Neuronal stem cell (in vitro differentiated cells): Measurements from ENCODE around the gene ING1.

ENCODE experiments used
- DNase-seq: peaks from one replicate; pipeline ENCODE4 v3.0.0-alpha.2; 2013; ENCODE audit warnings: low spot score
- H2AFZ ChIP-seq: one replicate; pipeline ENCODE4 v1.6.1; 2013; ENCODE audit warnings: mild to moderate bottlenecking, low read length, inconsistent platforms
- H2AK5ac ChIP-seq: 2 replicates; pipeline ENCODE4 v1.6.1; 2013; ENCODE audit warnings: low read depth, mild to moderate bottlenecking, inconsistent platforms, low read length, moderate library complexity, mixed read lengths
- H2BK120ac ChIP-seq: 2 replicates; pipeline ENCODE4 v1.6.1; 2013; ENCODE audit warnings: low read depth, mild to moderate bottlenecking, inconsistent platforms, low read length, moderate library complexity, mixed read lengths
- H2BK12ac ChIP-seq: one replicate; pipeline ENCODE4 v1.6.1; 2013; ENCODE audit warnings: low read length, inconsistent platforms
- H2BK15ac ChIP-seq: 2 replicates; pipeline ENCODE4 v1.6.1; 2013; ENCODE audit warnings: mild to moderate bottlenecking, low read length, inconsistent platforms, mixed read lengths
- H2BK5ac ChIP-seq: one replicate; pipeline ENCODE4 v1.6.1; 2013; ENCODE audit warnings: inconsistent platforms, mild to moderate bottlenecking, low read length, moderate library complexity
- H3K14ac ChIP-seq: one replicate; pipeline ENCODE4 v1.6.1; 2013; ENCODE audit warnings: low read length, inconsistent platforms
- H3K18ac ChIP-seq: 2 replicates; pipeline ENCODE4 v1.6.1; 2013; ENCODE audit warnings: low read length, inconsistent platforms
- H3K23ac ChIP-seq: 2 replicates; pipeline ENCODE4 v1.6.1; 2013; ENCODE audit warnings: low read depth, mild to moderate bottlenecking, mixed read lengths, low read length, inconsistent platforms; ENCODE audit not compliant: poor library complexity
- H3K27ac ChIP-seq: replicated peaks from 3 replicates; pipeline ENCODE4 v1.5.1; 2013; ENCODE audit warnings: low read length, inconsistent platforms
- H3K27me3 ChIP-seq, 3 experiments: 2 replicates each; pipeline ENCODE4 v1.6.1; 2013; ENCODE audit warnings: low read length in 3 of 3, mild to moderate bottlenecking in 2 of 3, inconsistent platforms in 1 of 3, low read depth in 1 of 3, mixed read lengths in 1 of 3, moderate library complexity in 1 of 3; ENCODE audit not compliant: control insufficient read depth in 3 of 3, insufficient read depth in 3 of 3
- H3K36me3 ChIP-seq, 2 donors: replicated peaks in 1 of 2; 2 replicates each; pipeline ENCODE4 v1.6.1; 2013; ENCODE audit warnings: low read length in 2 of 2; ENCODE audit not compliant: control insufficient read depth in 2 of 2, insufficient read depth in 2 of 2
- H3K4ac ChIP-seq: 2 replicates; pipeline ENCODE4 v1.6.1; 2013; ENCODE audit warnings: inconsistent platforms, mild to moderate bottlenecking, low read length, moderate library complexity
- H3K4me1 ChIP-seq, 2 donors: 1 replicate in 1 of 2; 2 replicates in 1 of 2; pipeline ENCODE4 v1.6.1; 2013; ENCODE audit warnings: low read length in 2 of 2, low read depth in 1 of 2; ENCODE audit not compliant: control insufficient read depth in 2 of 2, insufficient read depth in 1 of 2
- H3K4me2 ChIP-seq: one replicate; pipeline ENCODE4 v1.6.1; 2013; ENCODE audit warnings: mild to moderate bottlenecking, low read length, inconsistent platforms; ENCODE audit not compliant: insufficient read depth, poor library complexity, severe bottlenecking
- H3K4me3 ChIP-seq, 2 donors: 2 replicates each; pipeline ENCODE4 v1.5.1; 2013; ENCODE audit warnings: low read length in 2 of 2, mild to moderate bottlenecking in 2 of 2, inconsistent platforms in 1 of 2, moderate library complexity in 1 of 2
- H3K79me1 ChIP-seq: one replicate; pipeline ENCODE4 v1.6.1; 2013; ENCODE audit warnings: low read depth, mild to moderate bottlenecking, inconsistent platforms, low read length, moderate library complexity
- H3K9ac ChIP-seq: one replicate; pipeline ENCODE4 v1.6.1; 2013; ENCODE audit warnings: mild to moderate bottlenecking, low read depth, low read length, inconsistent platforms; ENCODE audit not compliant: poor library complexity
- H3K9me3 ChIP-seq, 2 donors: replicated peaks in 1 of 2; 2 replicates each; pipeline versions ENCODE3 to v1.6.1; 2013; ENCODE audit warnings: low read length in 2 of 2, mild to moderate bottlenecking in 2 of 2, inconsistent platforms in 1 of 2, low read depth in 1 of 2, mixed read lengths in 1 of 2, moderate library complexity in 1 of 2; ENCODE audit not compliant: control insufficient read depth in 2 of 2, insufficient read depth in 1 of 2
- H4K8ac ChIP-seq: one replicate; pipeline ENCODE4 v1.6.1; 2013; ENCODE audit warnings: low read depth, mild to moderate bottlenecking, inconsistent platforms, low read length, moderate library complexity
- H4K91ac ChIP-seq: one replicate; pipeline ENCODE4 v1.6.1; 2013; ENCODE audit warnings: low read length, low read depth, mild to moderate bottlenecking, inconsistent platforms; ENCODE audit not compliant: poor library complexity
- WGBS, 2 donors: extraction: QIAGEN DNeasy Blood & Tissue Kit; methylation state at CpG; one replicate each; pipeline ENCODE4 v1.1.7; 2013; ENCODE audit warnings: missing lambda C conversion rate in 2 of 2, mixed read lengths in 1 of 2; ENCODE audit not compliant: insufficient read length in 2 of 2, insufficient replicate concordance in 1 of 2; ENCODE audit errors: extremely low coverage in 2 of 2; 5-methylcytosine and 5-hydroxymethylcytosine counted together

The ING1 gene

GRCh38 chr13:110687736-110688135, 25.8 kb upstream of the ING1 start:
- H3K27ac ChIP-seq, result no peak overlapping the region
- H3K4me2 ChIP-seq, result no peak overlapping the region
- H3K27me3 ChIP-seq, result no peaks in the 10 kb centered on the region
- H3K23ac ChIP-seq, result no peak overlapping the region
- H3K9ac ChIP-seq, result no peak overlapping the region
- no peak overlapping the region for H2BK15ac ChIP-seq
- peaks cover 3% of the 10 kb centered on the region for H3K79me1 ChIP-seq
- WGBS, 2 donors, result no CpG with 5 or more reads among the region's 16 CpGs
- H3K36me3 ChIP-seq, result peaks cover 26 to 87% of the 10 kb centered on the region in 2 donors
- no peaks in the 10 kb centered on the region for H3K4me1 ChIP-seq
- H2AFZ ChIP-seq, result no peak overlapping the region
- no peak overlapping the region for H2BK120ac ChIP-seq
- H3K4me3 ChIP-seq, result no peak overlapping the region
- H2BK12ac ChIP-seq, result no peak overlapping the region
- DNase-seq, result no peak
- no peak overlapping the region for H4K91ac ChIP-seq
- no peak overlapping the region for H3K18ac ChIP-seq
- H2AK5ac ChIP-seq, result no peak overlapping the region
- no peak overlapping the region for H2BK5ac ChIP-seq
- H3K9me3 ChIP-seq, result no peaks in the 10 kb centered on the region
- H3K14ac ChIP-seq, result no peak overlapping the region
- H3K4ac ChIP-seq, result no peak overlapping the region
- H4K8ac ChIP-seq, result no peak overlapping the region

GRCh38 chr13:110689041-110689440, 24.5 kb upstream of the ING1 start:
- DNase-seq, result no peak
- Histone ChIP-seq H3K4me2 (no peak overlapping the region), H3K9ac (no peak overlapping the region), H2BK120ac (no peak overlapping the region), H2BK5ac (no peak overlapping the region), H3K36me3 (peaks cover 19 to 84% of the 10 kb centered on the region in 2 donors), H3K14ac (no peak overlapping the region), H3K23ac (no peak overlapping the region), H2AFZ (no peak overlapping the region), H3K18ac (no peak overlapping the region), H3K4ac (no peak overlapping the region), H4K91ac (no peak overlapping the region), H2BK12ac (no peak overlapping the region), H3K79me1 (peaks cover 3% of the 10 kb centered on the region), H4K8ac (no peak overlapping the region), H3K4me3 (no peak overlapping the region), H3K27me3 (no peaks in the 10 kb centered on the region), H2AK5ac (no peak overlapping the region), H3K27ac (no peak overlapping the region), H3K9me3 (no peaks in the 10 kb centered on the region), H3K4me1 (no peaks in the 10 kb centered on the region), H2BK15ac (no peak overlapping the region)
- WGBS, 2 donors, result no CpG with 5 or more reads among the region's 9 CpGs

DNA sequence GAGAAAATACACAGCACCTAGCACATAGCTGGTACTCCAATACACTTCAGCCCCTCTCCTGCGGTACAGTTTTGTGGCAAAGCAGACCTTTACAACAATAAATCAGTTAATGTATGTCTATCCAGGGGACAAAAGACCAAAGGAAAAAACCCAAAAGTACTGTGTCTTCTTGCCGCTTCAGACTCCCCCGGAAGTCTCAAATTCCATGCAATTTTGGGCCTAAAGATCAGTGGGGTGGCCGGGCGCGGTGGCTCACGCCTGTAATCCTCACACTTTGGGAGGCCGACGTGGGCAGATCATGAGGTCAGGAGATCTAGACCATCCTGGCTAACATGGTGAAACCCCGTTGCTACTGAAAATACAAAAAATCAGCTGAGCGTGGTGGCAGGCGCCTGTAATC, 23.8 kb upstream of the ING1 start:
- Histone ChIP-seq H2AFZ (no peak overlapping the region), H2BK15ac (no peak overlapping the region), H3K27me3 (no peaks in the 10 kb centered on the region), H3K36me3 (peaks cover 18 to 82% of the 10 kb centered on the region in 2 donors), H4K91ac (no peak overlapping the region), H3K4me3 (no peak overlapping the region), H3K14ac (no peak overlapping the region), H4K8ac (no peak overlapping the region), H3K4me2 (no peak overlapping the region), H3K9ac (no peak overlapping the region), H2BK5ac (no peak overlapping the region), H3K4ac (no peak overlapping the region), H3K4me1 (no peaks in the 10 kb centered on the region), H2BK120ac (no peak overlapping the region), H3K18ac (no peak overlapping the region), H3K79me1 (peaks cover 3% of the 10 kb centered on the region), H2BK12ac (no peak overlapping the region), H3K23ac (no peak overlapping the region), H3K9me3 (no peaks in the 10 kb centered on the region), H2AK5ac (no peak overlapping the region), H3K27ac (no peak overlapping the region)
- no CpG with 5 or more reads among the region's 12 CpGs for WGBS, 2 donors
- DNase-seq, result no peak

GRCh38 chr13:110690516-110690915, 23.0 kb upstream of the ING1 start:
- no peak for DNase-seq
- H2BK12ac ChIP-seq, result peak overlapping the region; percentile 41
- no peak overlapping the region for H4K8ac ChIP-seq
- no peak overlapping the region for H3K4me3 ChIP-seq
- no peak overlapping the region for H3K27ac ChIP-seq
- no peak overlapping the region for H3K9ac ChIP-seq
- H3K4me1 ChIP-seq, result no peaks in the 10 kb centered on the region
- no peak overlapping the region for H2BK15ac ChIP-seq
- H2AK5ac ChIP-seq, result no peak overlapping the region
- H2BK120ac ChIP-seq, result peak overlapping the region; percentile 61
- peak overlapping the region; percentile 91 for H3K23ac ChIP-seq
- H3K18ac ChIP-seq, result peak overlapping the region; percentile 64
- no CpG with 5 or more reads among the region's 8 CpGs for WGBS, 2 donors
- no peaks in the 10 kb centered on the region for H3K27me3 ChIP-seq
- peak overlapping the region; percentile 89 for H3K14ac ChIP-seq
- H3K4me2 ChIP-seq, result no peak overlapping the region
- H4K91ac ChIP-seq, result no peak overlapping the region
- H3K36me3 ChIP-seq, result peaks cover 16 to 81% of the 10 kb centered on the region in 2 donors
- H3K9me3 ChIP-seq, result no peaks in the 10 kb centered on the region
- H2BK5ac ChIP-seq, result no peak overlapping the region
- peaks cover 3% of the 10 kb centered on the region for H3K79me1 ChIP-seq
- no peak overlapping the region for H3K4ac ChIP-seq
- H2AFZ ChIP-seq, result no peak overlapping the region
